HG03571 (cell line): ENCODE data around the gene TRIM14.
"Not testable (repeated sequence)": the region's sequence is repeated elsewhere in the genome, so short reads cannot be mapped to it uniquely, and the experiment has no call there.

Experiments
- ATAC-seq: cut with Tn5 transposase; IDR thresholded peaks from one replicate; pipeline ENCODE4 v1.9.1; 2021; ENCODE audit not compliant: unreplicated experiment

The TRIM14 gene

DNA sequence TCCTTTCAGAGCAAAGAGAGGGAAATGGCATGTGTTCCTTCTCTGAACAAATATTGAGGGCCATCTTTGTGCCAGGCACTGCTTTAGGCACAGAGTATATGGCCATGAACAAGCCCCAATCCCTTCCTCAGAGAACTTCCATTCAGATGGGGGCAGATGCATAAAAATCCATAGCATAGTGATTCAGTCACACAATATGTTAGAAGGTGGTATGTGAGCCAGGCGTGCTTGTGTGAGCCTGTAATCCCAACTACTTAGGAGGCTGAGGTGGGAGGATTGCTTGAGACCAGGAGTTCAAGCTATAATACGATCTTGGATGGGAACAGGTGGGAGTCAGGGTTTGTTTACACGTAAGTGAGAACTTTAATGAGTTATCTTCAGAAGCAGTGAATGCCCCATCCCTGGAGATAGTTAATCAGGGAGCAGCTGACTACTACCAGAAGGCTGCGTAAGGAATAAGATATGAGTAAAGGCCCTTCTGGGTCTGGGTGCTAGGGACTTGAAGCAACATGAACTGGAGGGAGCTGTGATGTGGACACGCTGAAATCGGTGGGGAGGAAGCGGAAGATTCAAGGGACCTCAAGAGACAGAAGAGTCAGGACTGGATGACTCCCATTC is 35.3 kb downstream of the TRIM14 start:
- ATAC-seq = no peak

- ATAC-seq = no peak
Measured at GRCh38 chr9:98083061-98083501, 35.9 kb downstream of the TRIM14 start.

DNA sequence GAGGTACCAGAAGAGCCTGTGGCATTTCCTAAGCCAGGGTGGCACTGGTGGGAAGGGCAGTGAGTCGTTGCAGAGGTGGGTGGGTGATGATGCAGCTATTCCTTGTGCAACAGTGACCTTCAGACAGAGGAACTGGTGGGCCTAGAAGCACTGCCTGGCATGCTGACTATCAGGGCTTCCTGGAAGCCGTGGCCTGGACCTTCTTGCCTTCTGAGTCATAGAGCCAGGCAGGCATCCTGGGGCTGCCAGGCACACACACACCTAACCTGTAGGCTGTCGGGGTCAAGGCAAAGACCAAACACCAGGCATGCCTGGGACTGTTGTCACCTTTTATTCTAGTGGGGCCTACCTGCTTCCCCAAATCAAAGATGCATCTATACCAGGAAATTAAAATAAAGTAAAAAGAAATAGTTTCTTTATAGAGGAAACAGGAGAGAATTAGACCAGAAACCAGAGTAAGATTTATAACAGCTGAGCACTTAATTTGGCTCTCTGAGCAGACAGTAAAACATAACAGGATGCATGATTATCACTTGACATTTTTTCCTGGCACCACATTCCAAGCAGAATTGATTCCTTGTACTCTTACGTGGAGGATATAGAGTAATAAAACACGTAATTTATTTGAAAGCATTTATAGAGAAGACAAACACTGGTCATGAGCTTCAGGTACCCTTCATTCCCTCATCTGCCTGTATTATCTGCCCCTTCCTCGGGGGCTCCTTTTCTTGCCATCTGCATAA is 37.4 kb downstream of the TRIM14 start:
- ATAC-seq = no peak

DNA sequence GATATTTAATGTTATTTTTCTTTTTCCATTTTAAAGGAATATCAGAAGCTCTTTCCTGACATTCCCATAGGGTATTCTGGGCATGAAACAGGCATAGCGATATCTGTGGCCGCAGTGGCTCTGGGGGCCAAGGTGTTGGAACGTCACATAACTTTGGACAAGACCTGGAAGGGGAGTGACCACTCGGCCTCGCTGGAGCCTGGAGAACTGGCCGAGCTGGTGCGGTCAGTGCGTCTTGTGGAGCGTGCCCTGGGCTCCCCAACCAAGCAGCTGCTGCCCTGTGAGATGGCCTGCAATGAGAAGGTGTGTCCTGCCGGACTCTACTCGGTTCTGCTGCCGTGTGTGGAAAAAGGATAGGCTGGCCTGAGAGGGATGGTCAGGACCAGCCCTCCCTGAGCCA is 38.2 kb downstream of the TRIM14 start:
- no peak for ATAC-seq

DNA sequence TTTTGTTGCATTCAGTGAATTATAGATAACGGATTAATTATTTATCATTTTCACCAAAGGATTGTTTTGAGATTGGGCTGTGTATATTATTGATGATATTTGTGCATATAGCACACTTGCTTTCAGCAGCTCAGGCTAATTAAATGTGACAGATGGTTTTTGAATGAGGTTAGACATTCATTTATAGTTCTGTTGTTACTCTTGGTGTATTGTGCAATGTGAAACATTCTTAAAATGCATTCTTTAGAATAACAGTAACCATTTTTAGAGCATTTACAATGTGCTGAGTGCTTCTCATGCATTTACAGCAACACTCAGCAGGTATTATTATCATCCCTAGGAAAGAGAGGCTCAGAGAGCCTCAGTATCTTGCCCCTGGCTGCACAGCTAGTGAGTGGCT is 38.7 kb downstream of the TRIM14 start:
- no peak for ATAC-seq

DNA sequence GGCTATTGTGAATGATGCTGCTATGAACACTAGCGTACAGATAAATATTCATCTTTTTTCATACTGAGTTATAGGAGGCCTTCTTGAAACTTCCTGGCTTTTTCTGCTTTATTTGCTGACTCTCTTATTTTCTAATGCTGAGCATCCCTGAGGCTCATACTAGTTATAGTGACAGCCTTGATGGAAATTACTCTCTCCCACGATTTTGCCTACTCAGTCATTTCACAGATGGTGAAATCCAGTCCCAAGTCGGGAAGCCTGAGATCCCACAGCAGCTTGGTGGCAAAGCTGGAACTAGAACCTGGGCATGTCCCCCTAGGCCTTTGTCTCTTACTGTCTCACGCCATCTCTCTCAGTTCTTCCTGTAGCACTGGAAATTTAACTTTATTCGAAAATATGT is 40.1 kb downstream of the TRIM14 start:
- no peak for ATAC-seq

DNA sequence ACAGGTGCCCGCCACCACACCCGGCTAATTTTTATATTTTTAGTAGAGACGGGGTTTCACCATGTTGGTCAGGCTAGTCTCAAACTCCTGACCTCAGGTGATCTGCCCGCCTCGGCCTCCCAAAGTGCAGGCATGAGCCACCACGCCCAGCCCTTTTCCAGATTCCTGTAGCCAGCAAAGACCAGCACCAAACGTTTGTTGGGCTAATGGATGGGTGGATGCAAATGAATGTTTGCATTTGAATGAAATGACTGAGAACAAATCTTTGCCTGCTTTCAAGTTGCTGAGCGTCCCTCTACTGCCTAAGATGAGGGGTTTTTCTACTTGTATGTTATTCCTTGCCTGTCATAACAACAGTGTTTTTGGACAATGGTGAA is 42.5 kb downstream of the TRIM14 start:
- not testable (repeated sequence) for ATAC-seq

DNA sequence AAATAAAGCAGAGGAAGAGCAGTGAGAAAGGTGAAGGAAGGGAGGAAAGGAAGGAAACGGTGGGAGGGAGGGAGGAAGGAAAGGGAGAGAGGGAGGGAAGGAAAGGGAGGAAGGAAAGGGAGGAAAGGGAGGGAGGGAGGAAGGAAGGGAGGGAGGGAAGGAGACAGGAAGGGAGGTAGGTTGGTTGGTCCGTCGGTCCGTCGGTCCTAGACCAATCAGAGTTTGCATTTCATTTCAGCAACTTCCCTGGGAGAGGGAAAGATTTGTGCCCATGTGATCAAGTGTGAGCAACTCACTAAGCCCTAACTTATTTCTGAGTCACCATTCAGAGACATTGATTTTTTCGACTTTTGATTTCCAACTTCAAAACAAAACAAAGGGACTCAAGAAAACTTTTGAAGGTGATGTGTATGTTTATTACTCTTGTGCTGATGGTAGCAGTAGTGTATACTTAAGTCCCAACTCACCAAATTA is 43.7 kb downstream of the TRIM14 start:
- ATAC-seq = no peak

DNA sequence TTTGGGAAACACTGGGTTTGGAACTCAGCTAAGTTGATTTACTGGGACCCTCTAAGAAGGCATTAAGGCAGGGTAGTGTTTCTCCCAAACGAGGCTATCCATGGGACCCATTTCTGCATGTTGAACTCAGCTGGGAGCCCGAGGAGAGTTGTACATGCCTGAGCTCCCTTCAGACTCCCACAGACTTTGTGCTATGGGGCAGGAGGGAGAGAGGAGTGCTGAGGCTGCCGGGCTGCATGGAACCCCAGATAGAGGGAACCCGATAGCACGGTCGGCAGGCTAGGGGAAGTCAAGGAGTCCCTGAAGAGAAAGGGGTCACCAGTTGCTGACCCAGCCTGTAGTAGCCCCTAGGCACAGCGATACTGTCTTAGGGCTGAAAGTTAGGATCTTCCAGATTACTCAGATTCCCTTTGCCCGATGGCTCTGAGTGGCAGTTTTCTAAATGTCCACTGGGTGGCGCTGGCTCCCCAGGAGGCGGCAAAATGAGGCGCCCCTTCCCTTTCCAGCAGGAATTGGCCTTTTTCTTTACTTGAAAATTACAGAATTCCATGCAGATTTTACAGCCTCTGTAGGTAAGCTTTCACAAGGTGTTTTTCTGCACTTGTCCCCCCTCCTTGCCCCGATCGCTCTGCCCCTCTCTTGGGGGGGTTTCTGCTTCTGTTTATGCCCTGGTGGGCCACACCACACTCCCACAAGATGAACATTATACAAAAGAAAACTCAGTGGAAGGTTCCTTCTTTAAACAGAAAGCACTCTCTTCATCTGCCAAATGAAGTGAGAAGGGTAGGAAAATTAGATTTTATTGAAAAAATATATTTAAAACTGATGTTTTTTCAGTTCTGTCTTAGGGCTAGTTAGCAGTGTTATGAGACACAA is 44.7 kb downstream of the TRIM14 start:
- ATAC-seq = no peak

- no peak for ATAC-seq
Measured at GRCh38 chr9:98071737-98072136, 47.3 kb downstream of the TRIM14 start.

GRCh38 chr9:98070704-98071103 is 48.3 kb downstream of the TRIM14 start:
- no peak for ATAC-seq

- no peak for ATAC-seq
Measured at GRCh38 chr9:98069551-98069950, 49.5 kb downstream of the TRIM14 start.

- ATAC-seq = no peak
Measured at GRCh38 chr9:98067184-98067583, 51.8 kb downstream of the TRIM14 start.

GRCh38 chr9:98066235-98066634 is 52.8 kb downstream of the TRIM14 start:
- ATAC-seq = no peak

- ATAC-seq = no peak
Measured at GRCh38 chr9:98064623-98065392, 54.2 kb downstream of the TRIM14 start.

DNA sequence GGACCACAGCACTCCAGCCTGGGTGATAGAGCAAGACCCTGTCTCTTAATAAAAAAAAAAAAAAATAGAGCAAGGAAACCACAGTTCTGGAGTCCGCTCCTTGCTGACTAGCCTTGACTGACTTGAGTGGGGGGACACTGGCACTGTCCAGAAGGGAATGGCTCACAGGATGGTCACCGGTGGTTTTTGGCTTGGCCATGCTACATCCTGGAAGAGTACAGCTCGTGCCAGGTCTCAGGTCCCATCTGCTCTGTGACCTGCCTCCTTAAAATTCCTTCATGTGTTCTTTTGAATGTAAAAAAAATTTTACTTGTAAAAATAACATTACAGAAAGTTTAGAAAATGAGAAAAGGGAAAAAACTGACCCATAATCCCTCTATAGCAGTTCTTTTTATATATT is 56.9 kb downstream of the TRIM14 start:
- ATAC-seq = no peak

DNA sequence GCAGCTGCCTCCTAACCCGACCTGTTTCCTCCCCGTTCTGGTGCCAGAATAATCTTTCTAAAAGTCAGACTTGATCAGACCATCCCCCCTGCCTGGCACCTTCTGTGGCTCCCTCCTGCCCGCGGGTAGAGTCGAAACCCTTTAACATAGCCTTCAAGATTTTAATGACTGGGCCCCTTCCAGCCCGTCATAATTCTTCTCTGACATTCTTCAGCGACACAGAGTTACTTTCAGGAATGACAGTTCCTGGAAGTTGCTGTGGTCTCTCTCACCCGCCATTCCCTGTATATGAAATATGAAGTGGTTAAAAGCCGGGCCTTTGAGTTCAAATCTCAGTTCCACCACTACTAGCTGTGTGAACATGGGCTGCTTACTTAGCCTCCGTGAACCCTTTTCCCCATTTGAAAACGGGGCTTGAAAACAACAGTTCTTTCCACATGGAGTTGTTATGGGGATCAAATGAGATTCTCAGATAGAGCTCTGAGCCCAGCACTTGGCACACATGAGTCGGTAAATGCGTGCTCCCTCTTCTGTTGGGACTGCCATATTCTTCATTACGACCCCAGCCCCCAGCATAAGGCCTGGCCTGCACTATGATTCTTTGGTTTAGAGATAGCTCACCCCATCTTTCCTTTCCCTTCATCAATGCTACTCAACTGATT is 61.8 kb downstream of the TRIM14 start:
- ATAC-seq = no peak

- peak; percentile 91 for ATAC-seq
Measured at GRCh38 chr9:98056269-98057137, 62.5 kb downstream of the TRIM14 start, which contains the start of gene NANS. Gene NANS (plus strand): TSS chr9:98056732. CDS start chr9:98056809, 77 bp downstream.

DNA sequence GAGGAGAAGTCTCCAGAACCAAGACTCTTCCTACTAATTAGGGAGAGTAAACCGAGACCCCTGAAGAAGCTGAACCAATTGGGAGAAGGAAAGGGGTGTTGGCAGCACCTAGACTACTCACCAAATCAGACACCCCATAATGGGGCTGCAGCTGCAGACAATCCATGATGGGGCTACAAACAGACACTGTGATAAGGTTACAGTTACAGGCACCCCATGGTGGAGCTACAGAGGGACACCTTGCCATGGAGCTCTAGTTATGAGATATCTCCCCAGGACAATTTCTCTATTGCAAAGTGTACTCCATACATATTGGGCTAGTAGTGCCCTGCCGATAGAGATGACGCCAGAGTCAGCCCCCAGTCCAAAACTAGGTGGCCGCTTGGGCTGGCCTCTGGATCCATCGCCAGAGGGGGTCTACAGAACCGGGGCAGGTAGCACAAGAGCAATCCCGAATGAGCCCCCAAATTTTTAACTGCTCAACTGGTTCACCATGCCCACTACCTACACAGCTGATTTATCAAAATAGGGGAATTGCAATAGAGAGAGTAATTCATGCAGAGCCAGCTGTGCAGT is 64.6 kb downstream of the TRIM14 start:
- ATAC-seq = no peak
